A549 (cell line): ENCODE data around the gene ESPN.
A peak's percentile ranks its signal among the peaks of the same experiment; 100 is the strongest.

Source experiments
- CTCF ChIP-seq: fragments of >200 bp; sonication (Bioruptor Twin); formaldehyde crosslinking; IDR thresholded peaks from 3 replicates; pipeline ENCODE4 v1.5.1; 2016
- ELK1 ChIP-seq: fragments of 150-350 bp; IDR thresholded peaks from 2 replicates; pipeline ENCODE4 v1.6.1; 2014; ENCODE audit warnings: low read depth, mild to moderate bottlenecking, low read length
- ESRRA ChIP-seq: fragments of 150-350 bp; IDR thresholded peaks from 2 replicates; pipeline ENCODE4 v1.6.1; 2014; ENCODE audit warnings: mild to moderate bottlenecking, low read length, borderline replicate concordance
- SMC3 ChIP-seq: fragments of >200 bp; sonication (Bioruptor Twin); formaldehyde crosslinking; IDR thresholded peaks from 3 replicates; pipeline ENCODE4 v1.6.1; 2018; ENCODE audit warnings: inconsistent platforms
- ZSCAN20 ChIP-seq: fragments of 250-450 bp; sonication (Bioruptor Pico); IDR thresholded peaks from 2 replicates; pipeline ENCODE4 v1.8.0; 2022; ENCODE audit warnings: mild to moderate bottlenecking, moderate library complexity

- TF ChIP-seq CTCF (peak; percentile 37), SMC3 (no peak), ZSCAN20 (CRISPR knock-in tag) (no peak), ELK1 (no peak), ESRRA (no peak)
These were observed 15.9 kb downstream of the ESPN start for GRCh38 chr1:6440198-6441126.
